ENCODE data around the gene ABCD1. TPM values are rescaled to one million over a fixed set of nuclear protein-coding genes. Genes with fewer than 3 reads are reported as not detected.
"Not testable (repeated sequence)": the region's sequence is repeated elsewhere in the genome, so short reads cannot be mapped to it uniquely, and the experiment has no call there.

ABCD1 gene
- total and polyA plus RNA-seq, 4 donors, result 4.1 to 10.6 (median 8.5) TPM

GRCh38 chrX:153723351-153724251 is 1.1 kb upstream of the ABCD1 start:
- no peaks in the 10 kb centered on the region for H3K27me3 ChIP-seq (ENCODE audit: control insufficient read depth, insufficient read depth, low read length)
- H3K9me3 ChIP-seq (ENCODE audit: control insufficient read depth, insufficient read depth, low read length), result no peaks in the 10 kb centered on the region
- peak overlapping the region; percentile 35 for H3K27ac ChIP-seq (ENCODE audit: low read depth, low read length)
- peak overlapping the region; percentile 41 for H3K4me3 ChIP-seq (ENCODE audit: low read depth, low read length)
- DNase-seq (ENCODE audit: low read depth in 4 of 6, low spot score in 6 of 6), result peak in 2 of 6 donors; percentile 29 to 44
- H3K4me1 ChIP-seq (ENCODE audit: control insufficient read depth, insufficient read depth, low read length), result peaks cover 50% of the 10 kb centered on the region
- H3K36me3 ChIP-seq (ENCODE audit: control insufficient read depth, insufficient read depth, low read length), result peaks cover 12% of the 10 kb centered on the region
- 16% methylated on average over 78 of the region's 78 CpGs for WGBS (ENCODE audit: insufficient coverage)

GRCh38 chrX:153725039-153725831 is 579 bp downstream of the ABCD1 start:
- peak in 1 of 6 donors; percentile 1 for DNase-seq (ENCODE audit: low read depth in 4 of 6, low spot score in 6 of 6)
- peaks cover 22% of the 10 kb centered on the region for H3K36me3 ChIP-seq (ENCODE audit: control insufficient read depth, insufficient read depth, low read length)
- peak overlapping the region; percentile 61 for H3K27ac ChIP-seq (ENCODE audit: low read depth, low read length)
- no peaks in the 10 kb centered on the region for H3K27me3 ChIP-seq (ENCODE audit: control insufficient read depth, insufficient read depth, low read length)
- H3K4me1 ChIP-seq (ENCODE audit: control insufficient read depth, insufficient read depth, low read length), result peaks cover 58% of the 10 kb centered on the region
- WGBS (ENCODE audit: insufficient coverage), result 79% methylated on average over 55 of the region's 55 CpGs
- no peaks in the 10 kb centered on the region for H3K9me3 ChIP-seq (ENCODE audit: control insufficient read depth, insufficient read depth, low read length)
- peak overlapping the region; percentile 41 for H3K4me3 ChIP-seq (ENCODE audit: low read depth, low read length)

- H3K27ac ChIP-seq (ENCODE audit: low read depth, low read length), result peak overlapping the region; percentile 72
Measured at GRCh38 chrX:153725832-153726285, 1.2 kb downstream of the ABCD1 start.

GRCh38 chrX:153726286-153727122 is 1.8 kb downstream of the ABCD1 start:
- Histone ChIP-seq H3K27me3 (ENCODE audit: control insufficient read depth, insufficient read depth, low read length) (no peaks in the 10 kb centered on the region), H3K4me1 (ENCODE audit: control insufficient read depth, insufficient read depth, low read length) (peaks cover 58% of the 10 kb centered on the region), H3K4me3 (ENCODE audit: low read depth, low read length) (no peak overlapping the region), H3K36me3 (ENCODE audit: control insufficient read depth, insufficient read depth, low read length) (peaks cover 15% of the 10 kb centered on the region), H3K9me3 (ENCODE audit: control insufficient read depth, insufficient read depth, low read length) (no peaks in the 10 kb centered on the region), H3K27ac (ENCODE audit: low read depth, low read length) (peak overlapping the region; percentile 72)
- WGBS (ENCODE audit: insufficient coverage), result 45% methylated on average over 33 of the region's 35 CpGs
- DNase-seq (ENCODE audit: low read depth in 4 of 6, low spot score in 6 of 6), result peak in 1 of 6 donors; percentile 9

More at GRCh38 chrX:153725832-153726285, 1.2 kb downstream of the ABCD1 start:
- WGBS (ENCODE audit: insufficient coverage), result 90% methylated on average over 29 of the region's 35 CpGs
- Histone ChIP-seq H3K4me3 (ENCODE audit: low read depth, low read length) (no peak overlapping the region), H3K4me1 (ENCODE audit: control insufficient read depth, insufficient read depth, low read length) (peaks cover 58% of the 10 kb centered on the region), H3K27me3 (ENCODE audit: control insufficient read depth, insufficient read depth, low read length) (no peaks in the 10 kb centered on the region), H3K9me3 (ENCODE audit: control insufficient read depth, insufficient read depth, low read length) (no peaks in the 10 kb centered on the region), H3K36me3 (ENCODE audit: control insufficient read depth, insufficient read depth, low read length) (peaks cover 17% of the 10 kb centered on the region)
- DNase-seq (ENCODE audit: low read depth in 4 of 6, low spot score in 6 of 6), result no peak

- H3K4me1 ChIP-seq (ENCODE audit: control insufficient read depth, insufficient read depth, low read length), result peaks cover 58% of the 10 kb centered on the region
- no peak overlapping the region for H3K4me3 ChIP-seq (ENCODE audit: low read depth, low read length)
- WGBS (ENCODE audit: insufficient coverage), result 54% methylated on average over 23 of the region's 23 CpGs
- H3K9me3 ChIP-seq (ENCODE audit: control insufficient read depth, insufficient read depth, low read length), result no peaks in the 10 kb centered on the region
- H3K27ac ChIP-seq (ENCODE audit: low read depth, low read length), result peak overlapping the region; percentile 73
- peak in 3 of 6 donors; percentile 44 to 92 (median 80) for DNase-seq (ENCODE audit: low read depth in 4 of 6, low spot score in 6 of 6)
- peaks cover 16% of the 10 kb centered on the region for H3K36me3 ChIP-seq (ENCODE audit: control insufficient read depth, insufficient read depth, low read length)
- no peaks in the 10 kb centered on the region for H3K27me3 ChIP-seq (ENCODE audit: control insufficient read depth, insufficient read depth, low read length)
Measured at GRCh38 chrX:153727123-153727931, 2.7 kb downstream of the ABCD1 start.

- Histone ChIP-seq H3K27me3 (ENCODE audit: control insufficient read depth, insufficient read depth, low read length) (no peaks in the 10 kb centered on the region), H3K27ac (ENCODE audit: low read depth, low read length) (no peak overlapping the region), H3K36me3 (ENCODE audit: control insufficient read depth, insufficient read depth, low read length) (peaks cover 19% of the 10 kb centered on the region), H3K4me3 (ENCODE audit: low read depth, low read length) (no peak overlapping the region), H3K4me1 (ENCODE audit: control insufficient read depth, insufficient read depth, low read length) (peaks cover 52% of the 10 kb centered on the region), H3K9me3 (ENCODE audit: control insufficient read depth, insufficient read depth, low read length) (no peaks in the 10 kb centered on the region)
- WGBS (ENCODE audit: insufficient coverage), result 74% methylated on average over 3 of the region's 6 CpGs
- no peak for DNase-seq (ENCODE audit: low read depth in 4 of 6, low spot score in 6 of 6)
Measured at GRCh38 chrX:153728095-153728494, 3.4 kb downstream of the ABCD1 start.

GRCh38 chrX:153728951-153729631 is 4.4 kb downstream of the ABCD1 start:
- no peaks in the 10 kb centered on the region for H3K9me3 ChIP-seq (ENCODE audit: control insufficient read depth, insufficient read depth, low read length)
- no peaks in the 10 kb centered on the region for H3K27me3 ChIP-seq (ENCODE audit: control insufficient read depth, insufficient read depth, low read length)
- peaks cover 22% of the 10 kb centered on the region for H3K36me3 ChIP-seq (ENCODE audit: control insufficient read depth, insufficient read depth, low read length)
- DNase-seq (ENCODE audit: low read depth in 4 of 6, low spot score in 6 of 6), result no peak
- H3K27ac ChIP-seq (ENCODE audit: low read depth, low read length), result no peak overlapping the region
- H3K4me1 ChIP-seq (ENCODE audit: control insufficient read depth, insufficient read depth, low read length), result peaks cover 48% of the 10 kb centered on the region
- 86% methylated on average over 19 of the region's 23 CpGs for WGBS (ENCODE audit: insufficient coverage)
- H3K4me3 ChIP-seq (ENCODE audit: low read depth, low read length), result no peak overlapping the region

- Histone ChIP-seq H3K4me1 (ENCODE audit: control insufficient read depth, insufficient read depth, low read length) (peaks cover 42% of the 10 kb centered on the region), H3K36me3 (ENCODE audit: control insufficient read depth, insufficient read depth, low read length) (peaks cover 22% of the 10 kb centered on the region)
- H3K27me3 ChIP-seq (ENCODE audit: control insufficient read depth, insufficient read depth, low read length); H3K4me3 ChIP-seq (ENCODE audit: low read depth, low read length); H3K27ac ChIP-seq (ENCODE audit: low read depth, low read length); H3K9me3 ChIP-seq (ENCODE audit: control insufficient read depth, insufficient read depth, low read length); DNase-seq (ENCODE audit: low read depth in 4 of 6, low spot score in 6 of 6): not testable (repeated sequence)
- 79% methylated on average over 22 of the region's 23 CpGs for WGBS (ENCODE audit: insufficient coverage)
Measured at GRCh38 chrX:153730115-153730514, 5.5 kb downstream of the ABCD1 start.
